CD4-positive, alpha-beta T cell treated with Interleukin-6 for 4 hours (primary cell): Measurements from ENCODE around the gene DCC.

Experiments used
- DNase-seq: peaks from one replicate; pipeline ENCODE4 v3.0.0-alpha.2; 2020; ENCODE audit warnings: mixed read lengths

The DCC gene

DNA sequence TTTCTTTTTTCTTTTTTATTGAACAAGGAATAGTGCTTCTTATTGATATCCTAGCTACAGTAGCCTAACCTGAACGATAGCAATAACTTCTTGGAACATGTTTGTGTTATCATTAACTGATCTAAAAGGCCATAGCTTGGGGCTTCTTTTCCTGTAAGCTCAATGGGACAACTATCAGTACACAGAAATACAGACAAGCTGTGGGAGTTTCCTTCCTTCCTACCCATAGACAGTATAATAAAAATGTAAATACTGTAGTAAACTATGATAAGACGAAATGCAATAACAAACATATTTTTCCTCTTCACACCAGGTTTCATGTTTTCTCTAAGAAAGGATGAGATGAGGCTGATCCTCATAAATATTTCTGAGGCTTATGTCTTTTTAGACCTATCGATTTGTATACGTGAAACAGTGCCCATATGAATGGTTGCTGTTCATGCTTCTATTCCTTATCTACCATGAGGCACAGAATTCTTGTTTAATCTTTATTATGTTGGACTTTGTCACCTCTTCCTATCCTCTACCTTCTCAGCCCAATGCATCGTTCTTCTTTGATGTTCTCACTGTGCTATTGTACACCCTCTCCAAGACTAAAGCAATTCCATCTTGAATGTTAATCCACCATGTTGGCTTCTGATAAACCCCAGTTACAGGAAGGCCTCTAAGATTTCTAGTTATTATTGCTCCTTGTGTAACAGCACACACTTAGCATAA lies 361.4 kb downstream of the DCC start:
- no peak for DNase-seq

DNA sequence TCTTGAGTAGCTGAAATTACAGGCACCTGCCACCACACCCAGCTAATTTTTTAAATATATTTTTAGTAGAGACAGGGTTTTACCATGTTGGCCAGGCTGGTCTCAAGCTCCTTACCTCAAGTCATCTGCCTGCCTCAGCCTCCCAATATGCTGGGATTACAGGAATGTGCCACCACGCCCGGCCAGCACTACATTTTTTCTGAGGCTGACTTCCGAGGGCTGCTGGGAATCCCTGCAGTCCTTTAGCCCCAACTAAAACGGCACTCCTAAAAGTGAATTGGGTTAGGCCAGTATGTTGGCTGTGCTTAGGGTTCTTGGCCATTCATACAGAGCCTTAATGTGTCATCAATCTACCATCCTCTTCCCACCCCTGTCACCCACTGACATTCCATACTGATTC lies 375.4 kb downstream of the DCC start:
- DNase-seq, result no peak

DNA sequence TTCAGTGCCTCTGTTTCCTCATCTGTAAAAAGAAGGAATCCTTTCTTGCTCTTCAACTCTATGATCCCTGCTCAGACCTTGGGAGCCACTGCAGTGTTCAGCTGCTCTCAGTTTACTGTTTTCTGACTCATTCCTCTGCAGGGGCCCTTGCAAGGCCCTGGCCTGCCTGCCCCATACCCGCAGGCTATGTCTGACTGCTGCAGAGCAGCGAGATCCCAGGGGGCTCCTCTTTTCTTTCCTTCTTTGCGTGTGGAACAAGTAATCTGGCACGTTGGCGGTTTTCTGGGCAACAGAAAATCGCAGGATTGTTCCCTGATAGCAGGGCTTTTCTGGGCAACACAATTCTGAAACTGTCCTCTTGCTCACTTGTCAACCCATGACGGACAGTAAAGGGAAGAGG lies 376.0 kb downstream of the DCC start:
- no peak for DNase-seq

DNA sequence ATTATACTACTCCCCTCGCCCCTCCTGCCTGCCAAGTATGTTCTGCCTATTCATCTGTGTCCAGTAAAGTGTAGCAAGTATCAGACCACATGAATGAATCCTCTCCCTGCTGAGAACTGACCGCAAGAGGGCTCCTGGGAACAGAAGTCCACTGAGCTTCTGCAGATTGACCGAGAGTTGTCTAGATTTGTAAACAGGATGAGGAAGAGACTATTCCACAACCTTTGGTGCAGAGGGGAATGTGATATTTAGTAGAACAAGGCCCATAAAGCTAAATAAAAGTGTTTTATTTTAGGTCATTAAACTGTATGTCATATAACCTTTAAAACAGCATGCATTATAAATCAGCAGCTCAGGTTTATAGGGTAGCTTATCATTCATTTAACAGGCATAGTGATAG lies 377.0 kb downstream of the DCC start:
- DNase-seq, result no peak

DNA sequence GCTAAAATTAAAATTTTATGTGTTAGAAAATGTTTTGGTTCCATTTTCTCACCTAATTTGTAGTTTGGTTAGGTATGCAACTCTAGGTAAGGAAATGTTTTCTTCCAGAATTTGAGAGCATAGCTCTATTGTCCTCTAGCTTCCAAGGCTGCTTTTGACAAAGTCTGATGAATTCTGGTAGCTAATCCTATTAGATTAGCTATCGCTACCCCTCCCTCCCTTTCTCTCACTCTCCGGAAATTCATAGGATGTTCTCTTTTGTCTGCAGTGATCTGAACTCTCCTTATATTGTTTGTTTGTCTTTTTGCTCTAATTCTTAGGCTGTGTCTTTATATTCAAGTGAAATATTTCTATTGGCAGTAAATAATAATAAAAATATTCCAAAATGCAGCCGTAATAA lies 382.9 kb downstream of the DCC start:
- DNase-seq, result no peak

DNA sequence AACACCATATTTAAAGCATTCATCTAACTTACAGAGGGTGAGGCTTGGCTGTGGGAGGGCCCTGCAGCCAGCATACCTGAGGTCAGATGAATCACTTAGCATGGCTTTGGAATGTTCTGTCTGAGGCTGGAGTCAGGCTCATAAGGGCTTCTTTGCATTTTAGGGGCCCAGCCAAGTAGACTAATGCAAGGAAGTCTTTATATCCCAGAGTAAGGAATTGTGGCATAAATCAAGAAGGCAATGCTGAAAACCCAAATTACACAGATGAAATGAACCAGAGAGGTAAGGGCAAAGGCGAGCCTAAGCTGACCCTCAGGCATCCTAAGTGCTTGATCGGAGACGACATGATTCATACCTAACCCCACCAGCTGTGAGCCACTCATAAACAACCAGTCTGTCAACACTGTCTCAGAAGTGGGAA lies 383.6 kb downstream of the DCC start:
- no peak for DNase-seq

DNA sequence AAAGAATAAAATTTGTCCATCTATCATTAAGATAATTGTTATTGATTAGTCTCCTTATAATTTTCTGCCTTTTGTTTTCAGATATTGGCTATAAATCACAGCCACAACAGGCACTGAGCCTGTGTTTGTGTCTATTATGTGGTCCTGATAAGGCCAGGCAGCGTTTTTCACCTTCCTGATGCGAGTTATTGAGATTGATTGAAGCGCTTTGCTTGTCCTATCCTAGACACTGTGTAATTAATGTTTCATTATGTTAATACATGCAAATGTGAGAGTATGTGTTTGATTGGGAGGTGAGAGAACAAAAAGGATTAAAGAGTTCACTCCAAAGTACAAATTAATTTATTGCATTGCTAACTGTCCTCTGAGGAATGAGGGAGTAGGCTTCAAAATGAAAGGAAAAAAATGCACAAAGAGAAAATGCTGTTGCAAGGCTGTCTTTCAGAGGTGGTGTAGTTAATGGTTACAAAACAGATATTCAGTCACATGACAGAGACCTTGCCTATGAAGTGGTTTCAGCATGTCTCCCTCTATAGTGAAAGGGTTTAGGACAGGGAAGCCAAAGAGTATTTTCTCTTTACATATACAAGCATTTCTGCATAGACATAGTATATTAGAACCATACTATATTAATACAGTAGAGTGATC lies 391.1 kb downstream of the DCC start:
- DNase-seq, result no peak

DNA sequence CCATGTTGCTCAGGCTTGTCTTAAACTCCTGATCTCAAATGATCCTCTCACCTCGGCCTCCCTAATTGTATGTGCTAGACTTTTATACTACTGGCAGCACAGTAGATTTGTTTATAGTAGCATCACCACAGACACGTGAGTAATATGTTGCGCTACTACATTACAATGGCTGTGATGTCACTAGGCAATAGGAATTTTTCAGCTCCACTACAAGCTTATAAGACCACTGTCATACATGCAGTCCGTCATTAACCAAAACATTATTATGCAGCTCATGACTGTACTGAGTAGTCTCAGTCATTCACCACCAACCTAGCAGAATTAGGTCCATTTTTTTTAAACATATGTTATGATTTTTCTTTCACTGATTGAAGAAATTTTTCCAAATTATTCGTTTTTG lies 398.9 kb downstream of the DCC start:
- no peak for DNase-seq

DNA sequence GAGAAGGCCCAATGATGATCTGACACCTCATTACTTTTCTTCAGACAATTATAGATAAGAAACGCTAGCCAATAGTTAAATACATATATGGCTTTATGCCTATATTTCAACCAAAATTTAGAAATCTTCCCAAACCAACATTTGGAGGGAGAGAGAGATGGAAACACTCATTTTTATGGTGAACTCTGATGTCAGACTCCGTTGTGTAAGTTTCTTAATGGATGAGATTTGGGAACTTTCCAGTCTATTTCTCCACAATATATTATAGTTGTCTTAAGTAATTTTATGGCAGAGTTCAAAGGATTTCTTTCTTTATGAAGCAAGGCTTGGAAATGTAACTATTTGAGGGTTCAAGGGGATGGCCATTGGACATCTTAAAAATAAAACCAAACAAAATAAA lies 407.0 kb downstream of the DCC start:
- no peak for DNase-seq

DNA sequence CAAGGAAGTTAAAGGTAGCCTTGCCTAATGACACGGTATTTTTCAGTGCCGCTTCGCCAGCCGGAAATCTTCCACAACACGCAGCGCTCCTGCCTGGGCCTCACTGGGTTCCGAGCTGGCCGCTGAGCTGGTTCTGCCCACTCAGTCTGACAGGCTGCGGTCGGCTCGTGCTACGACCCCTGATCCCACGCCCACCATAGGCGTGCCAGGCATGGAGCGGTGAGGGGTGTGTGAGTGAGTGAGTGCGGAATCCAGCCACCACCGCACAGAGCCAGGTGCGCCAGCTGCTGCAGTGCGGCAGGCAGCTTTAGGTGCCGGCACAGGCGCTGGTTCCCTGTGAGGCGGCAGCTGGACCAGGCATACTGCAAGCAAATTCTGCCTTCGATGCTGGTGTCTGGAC lies 407.9 kb downstream of the DCC start:
- DNase-seq, result no peak

DNA sequence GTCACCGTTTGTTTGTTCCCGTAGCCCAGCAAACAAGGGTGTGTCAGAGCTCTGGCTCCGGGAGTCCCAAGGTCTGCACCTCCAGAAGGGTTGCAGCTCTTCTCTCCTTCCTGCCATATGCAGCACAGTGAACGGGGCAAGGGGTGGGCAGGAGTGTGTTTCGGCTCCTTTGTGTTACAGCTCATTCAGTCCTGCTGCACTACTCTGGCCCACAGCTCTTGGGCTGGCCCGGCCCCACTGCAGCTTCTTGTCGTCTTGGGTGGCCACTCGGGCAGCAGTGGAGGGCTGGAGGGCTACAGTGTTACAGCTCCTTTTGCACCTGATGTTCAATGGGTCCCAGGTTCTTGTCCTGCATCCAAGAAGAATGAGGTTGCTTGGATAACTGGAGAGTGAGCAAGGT lies 408.3 kb downstream of the DCC start:
- no peak for DNase-seq

DNA sequence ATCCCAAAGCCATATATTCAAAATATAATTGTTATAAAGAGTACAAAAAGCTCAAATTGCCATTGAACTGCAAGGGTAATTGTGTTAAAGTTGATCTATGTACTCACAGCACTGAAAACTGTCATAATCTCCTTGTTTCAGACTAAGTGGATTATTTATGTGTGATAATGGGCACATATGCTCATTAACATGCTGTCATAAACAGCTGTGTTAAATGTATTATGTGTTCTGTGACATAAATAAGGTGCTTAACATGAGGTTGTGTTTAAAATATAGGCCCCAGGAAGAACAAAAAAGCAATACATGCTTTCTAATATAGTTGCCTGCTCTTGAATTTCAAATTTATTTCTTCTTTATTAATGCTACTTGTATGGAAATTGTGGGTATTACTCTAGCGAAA lies 409.5 kb downstream of the DCC start:
- no peak for DNase-seq

DNA sequence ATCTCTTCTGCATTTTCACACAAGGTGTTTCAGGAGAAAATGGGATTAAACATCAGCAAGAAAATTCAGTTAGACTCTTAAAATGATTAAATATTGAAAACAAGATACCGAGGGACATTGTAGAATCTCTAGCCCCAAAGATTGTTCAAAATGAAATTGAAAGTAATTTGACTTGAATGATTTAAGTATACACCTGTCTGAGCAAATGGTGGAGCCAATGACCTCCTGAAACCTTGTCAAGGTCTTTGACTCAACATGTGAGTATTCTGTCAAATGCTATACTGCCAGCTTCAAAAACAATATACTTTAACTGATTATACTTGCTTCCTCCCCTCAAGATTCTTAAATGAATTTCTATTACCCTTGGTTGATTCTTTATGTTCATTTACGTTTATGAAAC lies 411.0 kb downstream of the DCC start:
- no peak for DNase-seq

DNA sequence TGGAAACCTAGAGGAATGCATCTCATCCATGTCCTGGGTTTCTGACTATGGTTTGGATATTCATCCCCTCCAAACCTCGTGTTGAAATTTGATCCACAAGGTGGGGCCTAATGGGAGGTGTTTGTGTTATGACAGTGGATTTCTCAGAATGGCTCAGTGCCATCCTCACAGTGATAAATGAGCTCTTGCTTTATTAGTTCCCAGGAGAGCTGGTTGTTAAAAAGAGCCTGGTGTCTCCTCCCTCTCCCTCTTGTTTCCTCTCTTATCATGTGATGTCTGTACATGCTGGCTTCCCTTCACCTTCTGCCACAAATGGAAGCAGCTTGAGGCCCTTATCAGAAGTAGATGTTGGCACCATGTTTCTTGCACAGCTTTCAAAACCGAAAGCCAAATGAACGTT lies 424.3 kb downstream of the DCC start:
- DNase-seq, result no peak

DNA sequence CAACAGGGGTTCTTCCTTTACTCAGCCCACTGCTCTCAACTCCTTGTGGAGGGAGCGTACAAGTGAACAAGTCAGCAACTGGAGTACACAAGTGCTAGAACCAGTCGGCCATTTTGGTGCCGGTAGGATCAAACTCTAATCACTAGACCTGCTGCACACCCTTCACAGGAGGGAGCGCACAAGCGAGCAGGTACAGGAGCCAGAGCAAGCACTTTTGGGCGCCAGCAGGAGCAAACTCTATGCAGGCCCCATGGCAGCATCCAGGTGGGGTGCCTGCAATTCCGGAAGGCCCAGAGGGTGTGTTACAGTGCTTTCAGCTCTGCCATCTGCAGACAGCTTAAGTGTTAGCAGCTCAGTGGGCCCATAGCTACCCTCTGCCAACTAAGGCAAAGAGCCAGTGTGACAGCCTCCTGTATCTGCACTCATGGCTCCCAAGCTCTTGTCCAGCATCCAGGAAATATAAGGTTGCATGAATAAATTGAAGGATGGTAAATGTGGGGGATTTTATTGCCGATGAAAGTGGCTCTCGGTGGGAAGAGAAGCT lies 426.1 kb downstream of the DCC start:
- DNase-seq, result no peak

DNA sequence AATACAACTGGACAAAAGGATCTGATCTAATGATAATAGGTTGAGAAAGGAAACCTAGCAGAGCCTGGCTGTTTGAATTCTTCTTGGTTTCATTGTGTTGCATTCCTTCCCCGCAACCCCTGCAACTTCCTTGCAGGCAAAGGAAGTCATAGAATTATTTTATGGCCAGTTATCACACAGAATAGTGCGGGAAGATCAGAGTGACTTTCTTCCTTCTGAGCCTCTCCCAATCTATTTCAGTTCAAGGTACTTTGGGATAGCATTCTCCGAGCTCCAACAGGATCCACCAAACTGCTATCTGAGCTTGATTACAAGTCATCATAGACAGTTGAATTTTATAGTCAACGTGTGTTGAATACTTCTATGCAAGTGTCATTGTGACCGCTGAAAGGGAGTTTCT lies 441.1 kb downstream of the DCC start:
- DNase-seq, result no peak

DNA sequence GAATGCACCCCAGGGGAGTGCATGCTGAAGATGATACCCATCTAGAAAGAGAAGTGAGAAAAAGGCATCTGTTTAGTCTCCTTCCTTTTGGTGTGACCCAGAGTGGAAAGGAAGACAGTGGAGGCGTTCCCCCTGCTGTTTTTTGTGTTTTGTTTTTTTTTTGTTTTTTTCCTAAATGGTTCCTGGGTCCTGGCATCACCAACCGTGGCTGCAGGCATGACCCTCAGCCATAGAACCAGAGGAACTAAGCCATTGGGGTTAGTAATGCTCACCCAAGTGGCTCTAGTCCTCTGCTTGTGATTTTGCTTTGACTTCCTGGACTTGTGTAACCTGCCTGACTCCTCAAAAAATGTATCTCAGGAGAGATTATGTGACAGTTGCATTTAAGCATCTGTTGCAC lies 451.3 kb downstream of the DCC start:
- DNase-seq, result no peak

DNA sequence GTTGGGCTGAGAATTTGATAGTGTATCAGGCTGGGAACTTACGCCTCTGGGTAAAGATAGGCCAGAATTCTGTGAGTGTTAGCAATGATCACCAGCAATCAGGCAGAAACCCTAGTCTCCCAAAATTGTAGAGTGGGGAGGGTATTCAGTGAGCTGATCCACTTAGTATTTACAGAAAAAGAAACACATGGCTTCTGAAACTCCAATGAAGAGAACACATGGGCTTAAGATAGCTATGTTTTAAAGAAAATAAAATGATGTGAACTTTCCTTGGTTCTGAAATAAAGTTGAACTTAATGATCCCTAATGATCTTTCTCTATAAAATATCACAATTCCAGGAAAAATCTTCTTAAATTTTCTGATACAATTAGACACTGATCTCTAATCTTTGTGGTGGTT lies 472.8 kb downstream of the DCC start:
- no peak for DNase-seq

DNA sequence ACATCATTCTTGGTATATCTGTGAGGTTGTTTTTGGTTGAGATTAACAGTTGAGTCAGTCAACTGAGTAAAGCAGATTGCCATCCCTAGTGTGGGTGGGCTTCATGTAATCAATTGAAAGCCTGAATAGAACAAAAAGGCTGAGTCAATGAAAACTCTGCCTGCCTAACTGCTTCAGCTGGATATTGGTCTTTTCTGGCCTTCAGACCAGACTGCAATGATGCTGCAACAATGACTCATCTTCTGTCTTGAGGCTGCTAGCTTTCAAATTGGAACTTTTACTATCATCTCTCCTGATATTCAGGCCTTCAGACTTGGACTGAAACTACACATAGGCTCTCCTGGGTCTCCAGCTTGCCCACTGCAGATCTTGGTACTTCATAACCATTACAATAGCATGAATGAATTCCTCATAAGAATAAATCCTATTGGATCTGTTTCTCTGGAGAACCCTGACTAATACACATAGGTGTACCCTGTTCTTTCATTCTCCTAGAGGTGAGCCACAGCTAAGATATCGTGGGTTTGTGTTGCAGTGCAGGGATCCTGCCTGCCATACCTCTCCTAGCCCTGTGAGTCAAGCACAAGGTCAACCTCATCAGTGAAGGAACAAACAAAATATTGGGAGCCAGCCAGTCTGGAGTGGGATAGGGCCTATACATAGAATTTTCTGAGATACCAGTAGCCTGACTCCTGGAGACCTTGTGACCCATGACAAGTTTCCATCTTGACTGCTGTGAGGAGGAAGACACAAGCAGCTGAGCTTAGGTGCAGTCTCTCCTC lies 473.8 kb downstream of the DCC start:
- no peak for DNase-seq

DNA sequence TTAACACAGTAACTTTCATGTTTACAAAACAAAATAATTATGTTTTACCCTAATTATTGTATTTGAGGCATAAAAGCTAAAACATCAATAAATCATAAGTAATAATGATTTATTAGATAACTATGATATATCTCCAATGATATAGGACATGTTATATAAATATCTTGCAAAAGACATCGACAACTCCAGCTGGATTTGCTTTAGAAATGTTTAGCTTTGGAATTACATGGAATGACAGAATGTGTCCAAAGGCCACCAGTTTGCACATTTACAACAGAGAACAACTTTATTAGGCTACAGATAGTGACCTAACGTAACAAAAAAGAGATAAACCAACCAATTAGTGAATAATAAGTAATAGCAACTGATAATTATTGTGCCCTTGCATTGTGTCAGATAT lies 475.7 kb downstream of the DCC start:
- no peak for DNase-seq

DNA sequence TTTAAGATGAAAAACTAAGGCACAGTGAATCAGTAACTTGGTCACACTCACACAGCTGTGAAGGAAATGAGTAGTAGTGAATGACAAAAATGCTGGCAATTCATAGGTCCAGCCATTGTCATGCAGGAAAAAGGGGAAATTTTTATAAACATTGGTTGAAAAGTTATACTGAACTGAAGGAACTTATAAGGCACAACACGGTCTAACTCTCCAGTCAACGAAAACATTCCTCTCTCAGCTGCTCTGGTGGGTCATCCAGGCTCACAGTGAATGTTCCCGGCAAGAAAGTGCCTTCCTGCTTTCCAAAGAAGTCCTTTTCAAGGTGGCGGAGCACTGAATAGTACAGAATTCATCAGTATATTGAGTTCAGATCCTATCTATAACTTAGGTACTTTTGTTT lies 476.1 kb downstream of the DCC start:
- DNase-seq, result no peak

DNA sequence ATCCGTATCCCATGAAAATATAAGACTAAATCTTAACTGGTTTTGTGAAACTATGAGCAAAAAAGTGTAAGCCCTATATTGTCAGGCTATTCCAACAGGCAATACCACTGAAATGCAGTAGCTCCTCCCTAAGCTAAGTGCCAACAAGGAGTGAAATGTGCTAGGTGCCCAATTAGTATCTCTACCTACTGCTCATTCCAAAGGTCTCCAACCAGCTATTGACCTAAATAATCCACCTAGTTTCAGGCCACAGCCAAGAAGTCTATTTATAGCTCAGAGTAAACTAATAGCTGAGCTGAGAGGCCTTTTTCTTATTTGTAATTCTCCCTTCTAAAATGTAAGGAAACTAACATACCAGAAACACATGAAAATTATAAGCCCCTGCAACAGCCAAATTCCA lies 482.2 kb downstream of the DCC start:
- DNase-seq, result no peak

DNA sequence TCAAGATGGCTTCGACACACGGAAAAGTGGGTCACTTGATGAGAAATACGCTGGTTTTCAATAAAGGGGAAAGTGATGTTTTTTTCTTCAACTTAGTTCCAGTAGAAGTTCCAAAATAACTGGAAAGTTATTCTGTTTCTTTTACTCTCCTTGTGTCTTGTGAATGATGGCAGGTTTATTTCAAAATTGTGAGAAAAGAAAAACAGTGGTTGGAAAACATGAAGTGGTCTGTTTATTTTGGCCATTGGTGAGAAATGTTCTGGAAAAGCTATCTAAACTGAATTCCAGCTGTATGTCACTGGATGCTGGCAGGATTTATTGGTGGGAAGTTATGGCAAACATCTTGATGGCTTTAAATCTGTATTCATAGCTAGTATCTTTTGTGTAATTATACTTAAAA lies 484.1 kb downstream of the DCC start:
- no peak for DNase-seq

DNA sequence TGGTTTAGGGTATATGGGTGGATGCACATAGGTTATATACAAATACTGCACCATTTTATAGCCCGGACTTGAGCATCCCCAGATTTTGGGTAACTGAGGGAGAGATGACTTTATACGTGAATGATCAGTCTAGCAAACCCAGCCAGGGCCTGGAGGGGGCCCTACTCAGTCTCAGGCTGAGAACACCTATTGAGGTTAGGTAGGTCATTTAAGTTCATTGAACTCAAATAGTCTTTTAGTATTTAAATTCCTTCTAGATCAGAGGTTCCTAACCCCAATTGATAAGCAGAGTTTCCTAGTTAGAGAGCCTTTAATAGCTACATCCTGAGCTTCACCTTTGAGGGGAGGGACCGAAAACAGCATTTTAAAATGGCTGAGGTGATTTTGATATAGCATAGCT lies 487.0 kb downstream of the DCC start:
- DNase-seq, result no peak
